Osteocyte (in vitro differentiated cells): ENCODE measurements around the gene CHN1. TPM values are rescaled to one million over a fixed set of nuclear protein-coding genes. Genes with fewer than 3 reads are reported as not detected.

Experiments
- DNase-seq: peaks from one replicate; pipeline ENCODE4 v3.0.0; 2021; ENCODE audit warnings: mixed read lengths; ENCODE audit not compliant: unreplicated experiment; ENCODE audit errors: extremely low spot score
- H3K27ac Mint-ChIP-seq: one replicate; pipeline ENCODE4 v1.8.0; 2021; ENCODE audit warnings: mild to moderate bottlenecking, mixed read lengths; ENCODE audit not compliant: unreplicated experiment
- H3K27me3 Mint-ChIP-seq: one replicate; pipeline ENCODE4 v1.8.0; 2021; ENCODE audit warnings: mixed read lengths; ENCODE audit not compliant: unreplicated experiment
- H3K36me3 Mint-ChIP-seq: one replicate; pipeline ENCODE4 v1.8.0; 2021; ENCODE audit warnings: mixed read lengths; ENCODE audit not compliant: unreplicated experiment
- H3K4me1 Mint-ChIP-seq: one replicate; pipeline ENCODE4 v1.8.0; 2021; ENCODE audit warnings: mixed read lengths; ENCODE audit not compliant: unreplicated experiment
- H3K4me3 Mint-ChIP-seq: one replicate; pipeline ENCODE4 v1.8.0; 2021; ENCODE audit warnings: mild to moderate bottlenecking, moderate library complexity, mixed read lengths; ENCODE audit not compliant: unreplicated experiment
- H3K9me3 Mint-ChIP-seq: one replicate; pipeline ENCODE4 v1.8.0; 2021; ENCODE audit warnings: mixed read lengths; ENCODE audit not compliant: unreplicated experiment
- total RNA-seq: library from RNA; stranded (reverse); gene quantifications from 2 replicates; pipeline ENCODE4 v1.2.1, GENCODE V29; 2021
- TF ChIP-seq, protein P1 (sequence below): fragments of 200-600 bp; sonication (generic); IDR thresholded peaks from 2 replicates; pipeline ENCODE4 v1.5.0; 2021; ENCODE audit warnings: antibody characterized with exemption, mild to moderate bottlenecking, moderate library complexity

Gene CHN1
- total RNA-seq, 1 donor from 2014 or later, result 22.3 TPM

DNA sequence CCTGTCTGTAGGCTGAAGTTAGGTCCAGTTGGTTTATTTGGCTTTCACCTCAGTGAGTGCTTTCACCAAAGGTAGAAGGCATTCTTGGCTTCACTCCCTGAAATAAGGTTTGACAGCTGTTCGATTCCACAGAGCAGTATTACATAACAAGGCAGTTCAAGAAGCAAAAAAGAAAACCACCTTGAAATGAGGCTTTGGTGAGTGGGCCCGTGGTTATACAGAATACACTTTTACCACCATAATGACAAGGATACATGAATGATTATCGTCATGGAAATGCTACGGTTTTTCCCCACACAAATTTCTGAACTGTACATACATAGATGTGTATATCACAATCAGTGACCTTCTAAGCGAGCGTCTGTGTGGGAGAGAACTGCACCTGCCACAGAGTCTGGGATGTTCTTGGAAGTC is 160.9 kb downstream of the CHN1 start:
- DNase-seq, result no peak
- TF ChIP-seq, protein P1, sequence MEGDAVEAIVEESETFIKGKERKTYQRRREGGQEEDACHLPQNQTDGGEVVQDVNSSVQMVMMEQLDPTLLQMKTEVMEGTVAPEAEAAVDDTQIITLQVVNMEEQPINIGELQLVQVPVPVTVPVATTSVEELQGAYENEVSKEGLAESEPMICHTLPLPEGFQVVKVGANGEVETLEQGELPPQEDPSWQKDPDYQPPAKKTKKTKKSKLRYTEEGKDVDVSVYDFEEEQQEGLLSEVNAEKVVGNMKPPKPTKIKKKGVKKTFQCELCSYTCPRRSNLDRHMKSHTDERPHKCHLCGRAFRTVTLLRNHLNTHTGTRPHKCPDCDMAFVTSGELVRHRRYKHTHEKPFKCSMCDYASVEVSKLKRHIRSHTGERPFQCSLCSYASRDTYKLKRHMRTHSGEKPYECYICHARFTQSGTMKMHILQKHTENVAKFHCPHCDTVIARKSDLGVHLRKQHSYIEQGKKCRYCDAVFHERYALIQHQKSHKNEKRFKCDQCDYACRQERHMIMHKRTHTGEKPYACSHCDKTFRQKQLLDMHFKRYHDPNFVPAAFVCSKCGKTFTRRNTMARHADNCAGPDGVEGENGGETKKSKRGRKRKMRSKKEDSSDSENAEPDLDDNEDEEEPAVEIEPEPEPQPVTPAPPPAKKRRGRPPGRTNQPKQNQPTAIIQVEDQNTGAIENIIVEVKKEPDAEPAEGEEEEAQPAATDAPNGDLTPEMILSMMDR, result no peak
- H3K9me3 Mint-ChIP-seq, result no peaks in the 10 kb centered on the region
- H3K4me1 Mint-ChIP-seq, result peaks cover 66% of the 10 kb centered on the region
- H3K27ac Mint-ChIP-seq, result no peak overlapping the region
- H3K36me3 Mint-ChIP-seq, result no peaks in the 10 kb centered on the region
- no peaks in the 10 kb centered on the region for H3K27me3 Mint-ChIP-seq
- peak overlapping the region; percentile 30 for H3K4me3 Mint-ChIP-seq

DNA sequence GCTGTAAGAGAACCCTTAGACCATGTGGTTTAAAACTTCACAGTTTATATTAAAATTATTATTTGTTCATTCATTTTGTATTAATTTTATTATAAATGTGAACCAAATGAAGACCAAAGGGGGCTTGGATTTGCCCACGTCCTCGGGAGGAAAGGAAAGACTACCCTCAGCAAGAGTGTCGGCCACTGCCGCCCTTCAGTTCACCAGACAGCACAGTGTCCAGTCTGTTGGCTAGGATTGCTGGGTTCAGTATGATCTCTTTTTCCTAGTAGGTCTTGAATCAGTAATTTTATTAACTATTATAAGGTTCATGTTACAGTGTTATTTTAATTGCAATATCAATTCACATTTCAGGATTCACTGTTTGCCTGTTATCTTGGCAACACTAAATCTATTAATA is 162.7 kb downstream of the CHN1 start:
- Mint-ChIP-seq H3K27me3 (no peaks in the 10 kb centered on the region), H3K36me3 (no peaks in the 10 kb centered on the region), H3K4me3 (no peak overlapping the region), H3K9me3 (no peaks in the 10 kb centered on the region), H3K27ac (no peak overlapping the region), H3K4me1 (peaks cover 64% of the 10 kb centered on the region)
- TF ChIP-seq, protein P1, result no peak
- DNase-seq, result no peak

DNA sequence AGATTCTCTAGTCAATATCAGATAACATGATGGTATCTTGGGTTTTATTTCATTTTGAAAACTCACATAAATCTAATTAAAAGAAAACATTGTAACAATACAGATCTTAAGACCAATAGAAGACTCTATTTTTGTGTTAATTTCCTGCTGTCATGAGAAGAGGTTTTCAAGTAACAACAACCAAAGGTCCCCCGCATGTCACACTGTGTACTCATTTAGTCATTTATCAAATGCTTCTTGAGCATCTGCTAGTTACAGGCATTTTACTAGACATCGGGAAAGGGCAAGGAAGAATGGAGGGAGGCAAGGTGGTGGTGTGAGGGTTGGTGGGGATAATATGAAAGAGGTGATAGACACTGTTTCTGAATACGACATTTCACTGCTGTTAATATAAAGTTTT is 163.2 kb downstream of the CHN1 start:
- Mint-ChIP-seq H3K36me3 (no peaks in the 10 kb centered on the region), H3K4me3 (no peak overlapping the region), H3K27ac (no peak overlapping the region), H3K4me1 (peaks cover 64% of the 10 kb centered on the region), H3K9me3 (no peaks in the 10 kb centered on the region), H3K27me3 (no peaks in the 10 kb centered on the region)
- TF ChIP-seq, protein P1, result no peak
- no peak for DNase-seq

DNA sequence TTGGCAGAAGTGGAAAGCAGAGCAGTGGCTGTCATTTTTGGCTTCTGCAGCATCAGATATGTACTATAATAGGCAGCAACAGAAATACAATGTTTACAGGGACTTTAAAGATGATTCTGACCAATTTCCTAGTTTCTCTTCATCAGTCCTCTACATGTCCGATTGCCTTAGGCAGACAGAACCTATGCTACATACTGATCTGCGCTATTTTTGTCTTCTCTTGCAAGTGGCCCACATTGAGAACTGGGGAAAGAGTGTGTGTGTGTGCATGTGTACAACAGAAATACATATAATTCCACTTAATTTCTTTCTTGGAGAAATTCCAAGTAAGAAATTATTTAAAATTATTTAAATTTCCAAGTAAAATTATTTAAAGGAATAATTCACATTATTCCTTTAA is 163.8 kb downstream of the CHN1 start:
- Mint-ChIP-seq H3K9me3 (no peaks in the 10 kb centered on the region), H3K4me1 (peaks cover 65% of the 10 kb centered on the region), H3K27me3 (no peaks in the 10 kb centered on the region), H3K27ac (peak overlapping the region; percentile 40), H3K36me3 (no peaks in the 10 kb centered on the region), H3K4me3 (no peak overlapping the region)
- TF ChIP-seq, protein P1, result no peak
- DNase-seq, result no peak

DNA sequence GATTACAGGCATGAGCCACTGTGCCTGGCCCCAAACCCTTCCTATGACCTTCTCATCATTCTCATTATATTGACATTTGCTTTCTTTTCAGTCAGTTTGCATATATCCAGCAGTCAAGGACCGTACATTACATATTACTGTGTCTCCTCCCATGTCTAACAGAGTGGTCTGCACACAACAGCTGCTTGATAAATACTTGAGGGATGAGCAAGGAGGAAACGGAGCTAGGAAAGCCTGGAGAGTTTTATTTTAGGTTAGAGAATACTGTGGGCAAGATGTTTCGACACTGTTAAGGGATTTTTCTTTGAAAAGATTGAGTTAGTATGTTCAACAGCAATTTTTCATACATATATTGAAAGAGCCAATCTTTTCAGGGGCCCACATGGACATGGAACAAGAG is 164.7 kb downstream of the CHN1 start:
- no peaks in the 10 kb centered on the region for H3K27me3 Mint-ChIP-seq
- peaks cover 3% of the 10 kb centered on the region for H3K36me3 Mint-ChIP-seq
- peak overlapping the region; percentile 40 for H3K27ac Mint-ChIP-seq
- no peak for DNase-seq
- TF ChIP-seq, protein P1, result no peak
- H3K4me3 Mint-ChIP-seq, result no peak overlapping the region
- H3K9me3 Mint-ChIP-seq, result peaks cover 2% of the 10 kb centered on the region
- peaks cover 67% of the 10 kb centered on the region for H3K4me1 Mint-ChIP-seq
